ENCODE results near the gene SLC13A3. TPM values are rescaled to one million over a fixed set of nuclear protein-coding genes. Genes with fewer than 3 reads are reported as not detected.
A peak's percentile ranks its signal among the peaks of the same experiment; 100 is the strongest.

The SLC13A3 gene
- total RNA-seq, 1 donor from 2014 or later, result 7.9 TPM

- Mint-ChIP-seq H3K4me3 (no peak overlapping the region), H3K4me1 (ENCODE audit: unreplicated experiment) (no peaks in the 10 kb centered on the region), H3K27me3 (no peaks in the 10 kb centered on the region), H3K36me3 (peaks cover 5% of the 10 kb centered on the region), H3K27ac (no peak overlapping the region), H3K9me3 (peaks cover 4% of the 10 kb centered on the region)
- DNase-seq (ENCODE audit: extremely low spot score, unreplicated experiment), result no peak
- no peak for TF ChIP-seq CTCF (conservative IDR thresholded peaks at IDR 0.05)
Observed at GRCh38 chr20:46665602-46666001, 14.3 kb upstream of the SLC13A3 start.

DNA sequence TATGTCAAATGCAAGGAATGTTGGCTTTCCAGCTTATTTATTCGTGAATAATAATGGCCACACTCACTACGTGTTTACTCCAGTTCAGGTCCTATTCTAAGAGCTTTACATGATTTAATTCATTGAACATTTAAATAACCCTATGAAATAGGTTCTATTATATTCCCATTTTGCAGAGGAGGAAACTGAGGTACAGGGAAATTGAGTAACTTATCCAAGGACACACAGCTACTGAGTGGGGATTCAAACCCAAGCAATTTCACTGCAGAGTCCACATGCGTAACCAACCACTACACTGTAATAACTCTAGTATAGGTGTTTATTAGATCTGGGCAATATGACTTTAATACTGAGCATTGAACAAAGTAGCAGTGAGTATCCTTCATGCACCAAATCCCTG, 12.3 kb upstream of the SLC13A3 start:
- peaks cover 6% of the 10 kb centered on the region for H3K9me3 Mint-ChIP-seq

GRCh38 chr20:46661659-46662058, 10.4 kb upstream of the SLC13A3 start:
- Mint-ChIP-seq H3K36me3 (no peaks in the 10 kb centered on the region), H3K4me1 (ENCODE audit: unreplicated experiment) (no peaks in the 10 kb centered on the region), H3K9me3 (peaks cover 6% of the 10 kb centered on the region), H3K4me3 (no peak overlapping the region), H3K27me3 (no peaks in the 10 kb centered on the region), H3K27ac (no peak overlapping the region)
- no peak for DNase-seq (ENCODE audit: extremely low spot score, unreplicated experiment)
- TF ChIP-seq CTCF (conservative IDR thresholded peaks at IDR 0.05), result no peak

More for the DNA sequence above, 12.3 kb upstream of the SLC13A3 start:
- Mint-ChIP-seq H3K4me3 (no peak overlapping the region), H3K4me1 (ENCODE audit: unreplicated experiment) (no peaks in the 10 kb centered on the region), H3K36me3 (no peaks in the 10 kb centered on the region), H3K27me3 (no peaks in the 10 kb centered on the region), H3K27ac (no peak overlapping the region)
- no peak for TF ChIP-seq CTCF (conservative IDR thresholded peaks at IDR 0.05)
- DNase-seq (ENCODE audit: extremely low spot score, unreplicated experiment), result no peak

- Mint-ChIP-seq H3K4me1 (ENCODE audit: unreplicated experiment) (no peaks in the 10 kb centered on the region), H3K9me3 (peaks cover 6% of the 10 kb centered on the region), H3K27me3 (no peaks in the 10 kb centered on the region), H3K36me3 (no peaks in the 10 kb centered on the region), H3K4me3 (no peak overlapping the region), H3K27ac (no peak overlapping the region)
- DNase-seq (ENCODE audit: extremely low spot score, unreplicated experiment), result no peak
- TF ChIP-seq CTCF (conservative IDR thresholded peaks at IDR 0.05), result no peak
Observed at GRCh38 chr20:46660487-46660886, 9.2 kb upstream of the SLC13A3 start.

DNA sequence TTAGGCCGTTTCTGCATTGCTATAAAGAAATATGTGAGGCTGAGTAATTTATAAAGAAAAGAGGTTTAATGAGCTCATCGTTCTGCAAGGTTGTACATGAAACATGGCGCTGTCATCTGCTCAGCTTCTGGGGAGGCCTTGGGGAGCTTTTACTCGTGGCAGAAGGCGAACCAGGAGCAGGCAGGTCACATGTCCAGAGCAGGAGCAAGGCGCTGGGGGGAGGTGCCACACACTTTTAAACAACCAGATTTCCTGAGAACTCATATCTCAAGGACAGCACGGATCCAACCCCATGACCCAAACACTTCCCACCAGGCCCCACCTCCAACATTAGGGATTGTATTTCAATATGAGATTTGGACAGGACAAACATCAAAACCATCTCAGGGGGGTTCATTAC, 6.4 kb upstream of the SLC13A3 start:
- Mint-ChIP-seq H3K36me3 (no peaks in the 10 kb centered on the region), H3K9me3 (peaks cover 6% of the 10 kb centered on the region), H3K27ac (no peak overlapping the region), H3K4me3 (no peak overlapping the region), H3K27me3 (peaks cover 15% of the 10 kb centered on the region), H3K4me1 (ENCODE audit: unreplicated experiment) (no peaks in the 10 kb centered on the region)
- DNase-seq (ENCODE audit: extremely low spot score, unreplicated experiment), result peak; percentile 31
- TF ChIP-seq CTCF (conservative IDR thresholded peaks at IDR 0.05), result no peak

DNA sequence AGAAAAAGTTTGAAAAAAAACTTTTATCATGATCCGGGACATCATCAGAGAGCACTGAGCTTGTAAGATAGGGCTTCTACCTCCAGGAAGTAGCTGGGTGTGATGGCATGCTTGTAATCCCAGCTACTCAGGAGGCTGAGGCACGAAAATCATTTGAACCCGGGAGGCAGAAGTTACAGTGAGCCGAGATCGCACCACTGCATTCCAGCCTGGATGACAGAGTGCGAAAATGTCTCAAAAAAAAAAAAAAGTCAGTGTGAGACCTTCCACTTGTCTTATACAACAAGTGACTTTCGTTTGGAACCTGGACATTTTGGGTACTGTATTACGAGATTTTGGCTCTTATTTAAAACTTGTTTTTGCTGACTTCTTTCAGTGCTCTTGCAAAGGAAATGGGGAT, 5.9 kb upstream of the SLC13A3 start:
- Mint-ChIP-seq H3K27me3 (peaks cover 17% of the 10 kb centered on the region), H3K4me1 (ENCODE audit: unreplicated experiment) (no peaks in the 10 kb centered on the region), H3K4me3 (no peak overlapping the region), H3K27ac (no peak overlapping the region), H3K36me3 (no peaks in the 10 kb centered on the region), H3K9me3 (peaks cover 6% of the 10 kb centered on the region)
- DNase-seq (ENCODE audit: extremely low spot score, unreplicated experiment), result peak; percentile 16
- no peak for TF ChIP-seq CTCF (conservative IDR thresholded peaks at IDR 0.05)

Measured in type B pancreatic cell (in vitro differentiated cells).